C4-2B (cell line): ENCODE data around the gene DCLK1.

Experiments used
- H3K27ac ChIP-seq: fragments of 450-650 bp; 2 replicates; pipeline ENCODE4 v1.5.1; 2017
- ZFX ChIP-seq: fragments of 450-650 bp; IDR thresholded peaks from 2 replicates; pipeline ENCODE4 v1.6.1; 2017
- TF ChIP-seq, protein P1 (sequence below): fragments of 450-650 bp; conservative IDR thresholded peaks from 2 replicates; pipeline ENCODE4 v1.5.1; 2017; ENCODE audit warnings: mild to moderate bottlenecking

The DCLK1 gene

DNA sequence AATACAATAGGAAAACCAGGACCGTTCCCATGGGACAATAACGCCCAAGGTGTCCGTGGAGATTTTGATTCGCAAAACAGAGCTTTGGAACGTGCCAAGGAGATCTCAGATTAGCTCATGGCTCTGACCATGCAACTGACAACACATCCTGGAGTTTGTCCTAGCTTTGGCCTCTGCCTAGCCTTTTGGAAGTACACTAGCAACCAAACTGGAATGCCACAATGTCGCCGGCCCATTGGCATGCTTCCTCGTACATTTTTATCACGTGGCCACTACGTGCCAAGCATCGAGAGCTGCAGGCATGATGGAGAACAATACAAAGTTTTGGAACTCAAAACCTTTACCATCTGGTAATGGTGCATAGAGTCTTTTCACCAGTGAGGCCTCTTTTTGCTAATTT, 256.5 kb downstream of the DCLK1 start:
- TF ChIP-seq, protein P1, sequence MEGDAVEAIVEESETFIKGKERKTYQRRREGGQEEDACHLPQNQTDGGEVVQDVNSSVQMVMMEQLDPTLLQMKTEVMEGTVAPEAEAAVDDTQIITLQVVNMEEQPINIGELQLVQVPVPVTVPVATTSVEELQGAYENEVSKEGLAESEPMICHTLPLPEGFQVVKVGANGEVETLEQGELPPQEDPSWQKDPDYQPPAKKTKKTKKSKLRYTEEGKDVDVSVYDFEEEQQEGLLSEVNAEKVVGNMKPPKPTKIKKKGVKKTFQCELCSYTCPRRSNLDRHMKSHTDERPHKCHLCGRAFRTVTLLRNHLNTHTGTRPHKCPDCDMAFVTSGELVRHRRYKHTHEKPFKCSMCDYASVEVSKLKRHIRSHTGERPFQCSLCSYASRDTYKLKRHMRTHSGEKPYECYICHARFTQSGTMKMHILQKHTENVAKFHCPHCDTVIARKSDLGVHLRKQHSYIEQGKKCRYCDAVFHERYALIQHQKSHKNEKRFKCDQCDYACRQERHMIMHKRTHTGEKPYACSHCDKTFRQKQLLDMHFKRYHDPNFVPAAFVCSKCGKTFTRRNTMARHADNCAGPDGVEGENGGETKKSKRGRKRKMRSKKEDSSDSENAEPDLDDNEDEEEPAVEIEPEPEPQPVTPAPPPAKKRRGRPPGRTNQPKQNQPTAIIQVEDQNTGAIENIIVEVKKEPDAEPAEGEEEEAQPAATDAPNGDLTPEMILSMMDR, result no peak
- no peak for TF ChIP-seq ZFX
- no peak overlapping the region for H3K27ac ChIP-seq

DNA sequence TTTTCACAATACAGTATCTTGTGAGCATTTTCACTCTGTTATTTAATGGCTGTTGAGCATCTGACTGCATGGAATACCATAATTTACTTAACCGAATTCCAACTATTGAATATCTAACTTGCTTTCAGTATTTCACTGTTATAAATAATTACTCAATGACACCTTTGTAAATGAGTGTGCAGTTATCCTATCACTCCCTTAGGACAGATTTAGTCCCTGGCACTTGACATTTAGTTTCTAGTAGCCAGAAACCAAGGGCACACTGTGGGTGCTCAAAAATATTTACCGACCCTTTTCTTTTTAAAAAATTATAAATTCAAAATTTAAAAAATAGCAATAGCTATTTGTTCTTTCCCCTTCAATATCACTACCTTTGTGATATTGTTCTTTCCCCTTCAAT, 258.8 kb downstream of the DCLK1 start:
- TF ChIP-seq, protein P1, result no peak
- TF ChIP-seq ZFX, result no peak
- H3K27ac ChIP-seq, result no peak overlapping the region

DNA sequence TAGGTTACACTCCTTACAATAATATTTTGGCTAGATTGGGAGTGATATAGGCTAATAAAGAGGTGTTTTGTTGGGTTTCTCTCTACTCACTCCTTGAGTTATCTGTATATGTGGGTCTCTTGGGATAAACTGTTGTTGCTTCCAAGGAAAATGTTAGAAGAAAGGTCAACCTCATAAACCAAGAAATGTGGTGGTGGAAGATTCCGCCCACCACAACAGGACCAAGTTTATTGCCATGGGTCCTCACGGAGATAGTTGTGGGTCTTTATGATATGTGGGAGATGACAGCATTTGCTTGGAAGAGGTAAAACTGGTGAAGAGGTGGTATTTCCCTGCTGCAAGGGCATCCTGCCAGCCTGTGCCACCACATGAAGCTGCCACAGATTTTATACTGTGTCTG, 259.6 kb downstream of the DCLK1 start:
- TF ChIP-seq, protein P1, result no peak
- TF ChIP-seq ZFX, result no peak
- no peak overlapping the region for H3K27ac ChIP-seq

DNA sequence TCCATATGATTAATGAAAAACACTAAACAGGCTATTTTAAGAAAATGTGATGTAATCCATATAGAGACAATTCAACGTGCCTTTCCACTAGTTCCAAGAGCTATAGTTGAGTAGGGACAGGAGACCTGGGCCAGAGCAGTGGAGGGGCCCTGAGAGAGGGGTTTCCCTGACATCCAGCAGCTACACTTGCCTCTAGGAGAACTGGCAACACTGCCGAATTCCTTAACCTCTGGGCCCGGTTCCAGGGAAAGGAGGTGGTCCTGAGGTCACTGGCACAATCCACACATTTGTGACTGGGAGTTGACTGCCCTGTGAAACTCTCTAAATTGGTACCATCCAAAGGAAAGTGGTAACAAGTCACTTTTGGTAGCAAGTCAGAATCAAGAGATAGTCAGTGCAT, 264.4 kb downstream of the DCLK1 start:
- H3K27ac ChIP-seq, result no peak overlapping the region
- TF ChIP-seq, protein P1, result no peak
- no peak for TF ChIP-seq ZFX

DNA sequence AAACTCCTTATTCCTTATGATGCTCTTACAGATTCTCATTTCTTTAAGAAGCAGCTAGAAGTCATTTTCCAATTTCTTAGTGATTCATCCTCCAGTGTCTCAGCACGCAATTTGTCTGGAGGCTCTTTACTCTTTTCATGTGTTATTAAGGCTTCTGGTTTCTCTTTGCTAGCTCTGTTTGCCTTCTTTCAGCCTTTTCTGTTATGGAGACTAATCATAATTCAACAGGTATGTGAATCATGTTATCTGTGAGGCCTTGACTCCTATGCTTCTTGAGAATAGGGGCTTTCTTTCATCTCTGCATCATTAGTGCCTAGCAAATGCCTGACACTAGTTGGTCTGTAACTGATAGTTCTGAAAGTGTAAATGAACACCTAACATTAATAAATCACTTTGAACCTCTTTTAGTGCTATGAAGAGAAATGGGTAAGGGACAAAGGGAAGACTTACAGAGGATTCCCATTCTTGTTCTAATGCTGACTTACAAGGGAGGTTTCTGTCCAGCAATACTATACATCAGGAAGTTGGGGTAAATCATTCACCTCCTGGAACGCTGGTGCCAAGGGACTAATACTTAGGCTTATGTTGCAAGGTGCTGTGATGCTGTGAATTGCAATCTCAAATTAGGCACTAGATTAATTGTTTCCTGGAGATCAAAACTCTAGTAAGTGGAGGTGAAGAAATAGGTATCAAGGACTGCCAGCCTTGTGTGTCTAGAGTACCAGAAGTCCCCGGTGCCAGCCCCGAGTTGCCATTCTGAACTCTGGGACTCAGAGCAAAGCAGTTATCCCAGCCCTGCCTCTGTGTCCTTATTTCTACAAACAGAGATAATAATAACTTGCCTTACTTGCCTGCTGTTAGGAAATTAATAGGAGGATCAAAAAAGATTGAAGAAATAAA, 265.6 kb downstream of the DCLK1 start:
- no peak overlapping the region for H3K27ac ChIP-seq
- TF ChIP-seq, protein P1, result no peak
- TF ChIP-seq ZFX, result no peak

DNA sequence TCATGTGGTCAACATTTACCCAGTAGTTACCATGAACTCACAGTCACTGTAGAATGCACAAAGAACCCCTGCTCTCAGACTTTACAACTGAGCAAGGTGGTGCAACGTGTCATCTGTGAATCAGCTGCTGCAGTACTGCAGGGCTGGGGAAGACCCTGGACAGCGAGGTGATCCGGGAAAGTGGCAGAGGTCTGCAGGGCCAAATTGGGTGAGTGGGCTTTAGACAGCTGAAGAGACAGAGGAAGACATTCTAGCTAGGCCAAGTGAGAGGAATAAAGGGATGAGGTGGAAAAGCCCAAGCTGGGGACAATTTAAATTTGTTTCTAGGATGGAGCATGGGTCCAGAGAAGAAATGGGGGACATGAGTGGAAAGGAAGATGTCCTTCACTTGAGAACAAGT, 270.5 kb downstream of the DCLK1 start:
- H3K27ac ChIP-seq, result no peak overlapping the region
- TF ChIP-seq, protein P1, result no peak
- TF ChIP-seq ZFX, result no peak

DNA sequence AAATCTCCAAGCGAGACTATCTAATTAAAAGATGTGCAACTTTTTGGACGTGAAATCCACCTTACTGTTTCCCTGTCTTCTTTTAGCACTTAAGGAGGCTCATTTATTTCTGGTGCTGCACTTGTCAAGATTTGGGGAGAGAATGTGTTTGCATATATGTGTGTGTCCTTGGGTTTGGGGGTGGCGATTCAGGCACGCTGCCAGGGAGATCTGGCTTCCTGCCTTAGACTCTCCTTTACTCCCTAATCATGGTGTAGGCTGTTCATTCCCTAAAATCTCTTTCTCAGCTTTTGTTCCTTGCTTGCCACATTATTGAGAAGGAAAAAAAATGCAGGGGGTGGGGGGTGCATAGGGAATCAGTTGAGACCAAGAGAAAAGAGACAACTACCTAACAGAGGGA, 271.2 kb downstream of the DCLK1 start:
- H3K27ac ChIP-seq, result no peak overlapping the region
- TF ChIP-seq, protein P1, result no peak
- no peak for TF ChIP-seq ZFX
